HG02610 (cell line): Measurements from ENCODE around the gene PODXL.

Source experiments
- ATAC-seq: cut with Tn5 transposase; IDR thresholded peaks from one replicate; pipeline ENCODE4 v1.9.1; 2021; ENCODE audit warnings: mild to moderate bottlenecking, moderate library complexity; ENCODE audit not compliant: unreplicated experiment

Gene PODXL

DNA sequence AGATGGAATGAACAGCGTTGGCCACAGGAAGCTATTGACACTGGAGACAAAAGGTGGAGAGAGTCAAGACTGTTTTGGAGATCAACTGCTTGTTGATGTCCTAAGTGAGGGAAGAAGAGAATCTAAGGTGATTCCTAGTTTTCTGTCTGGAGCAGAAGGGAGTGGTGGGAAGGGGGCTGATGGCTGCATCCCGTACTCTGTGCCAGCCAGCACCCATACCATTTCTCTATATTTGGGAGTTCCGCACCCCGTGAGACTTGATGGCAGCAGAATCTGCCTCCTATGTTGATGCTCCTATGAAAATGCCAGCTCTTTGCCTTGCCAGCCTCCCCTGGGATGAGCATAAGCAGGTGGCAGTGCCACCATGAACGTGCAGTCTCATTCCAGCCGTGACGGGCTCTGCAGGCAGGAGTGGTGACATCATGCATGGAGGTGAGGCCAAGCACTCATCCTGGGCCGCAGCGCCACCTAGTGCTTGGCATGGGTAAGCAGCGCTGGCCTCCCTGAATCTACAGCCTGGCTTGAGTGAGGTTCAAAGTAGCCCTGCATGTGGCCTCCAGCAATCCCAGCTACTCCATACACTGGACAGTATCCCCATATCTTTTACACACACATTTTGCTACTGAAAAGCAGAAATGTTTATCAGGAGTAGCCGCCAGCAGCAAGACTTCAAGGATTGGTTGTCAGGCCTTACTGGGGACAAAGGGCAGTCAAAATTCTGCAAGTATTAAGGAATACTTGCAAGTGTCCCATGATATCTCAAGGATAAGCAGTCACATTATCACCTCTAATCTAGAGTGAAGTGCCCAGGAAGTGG lies 43.0 kb downstream of the PODXL start:
- ATAC-seq: peak; percentile 95

DNA sequence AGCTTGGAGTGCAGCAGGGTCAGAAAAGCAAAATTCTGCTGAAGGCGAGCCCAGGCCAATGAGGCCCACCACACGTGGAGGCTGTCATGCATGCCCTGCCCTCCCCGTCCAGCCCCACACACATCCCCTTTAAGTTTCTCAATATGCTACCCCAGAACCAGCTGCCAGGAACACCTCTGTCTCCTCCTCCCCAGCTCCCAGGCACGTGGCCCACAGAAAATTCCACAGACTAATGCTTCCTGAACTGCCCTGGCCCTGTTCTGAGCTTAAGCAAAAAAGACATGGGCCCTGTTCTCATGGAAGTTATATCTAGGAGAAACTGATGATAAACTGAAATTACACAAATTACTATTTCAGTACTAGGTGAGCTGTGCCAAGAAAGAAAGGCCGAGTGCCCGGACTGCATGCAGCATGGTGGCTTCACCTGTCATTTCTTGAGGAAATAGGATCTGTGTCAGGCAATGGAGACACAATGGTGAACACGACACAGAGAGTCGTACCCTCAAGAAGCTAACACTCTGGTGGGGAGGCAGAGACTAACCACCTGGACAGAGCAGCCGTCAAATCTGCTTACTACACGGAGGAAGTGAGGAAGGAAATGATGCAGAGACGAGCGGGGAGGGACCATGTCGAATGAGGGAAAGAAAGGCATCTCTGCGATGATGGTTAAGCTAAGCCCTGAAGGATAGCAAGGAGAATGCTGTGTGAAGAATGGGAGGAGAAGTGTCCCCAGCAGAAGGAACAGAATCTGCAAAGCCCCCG lies 44.5 kb downstream of the PODXL start:
- ATAC-seq: no peak

DNA sequence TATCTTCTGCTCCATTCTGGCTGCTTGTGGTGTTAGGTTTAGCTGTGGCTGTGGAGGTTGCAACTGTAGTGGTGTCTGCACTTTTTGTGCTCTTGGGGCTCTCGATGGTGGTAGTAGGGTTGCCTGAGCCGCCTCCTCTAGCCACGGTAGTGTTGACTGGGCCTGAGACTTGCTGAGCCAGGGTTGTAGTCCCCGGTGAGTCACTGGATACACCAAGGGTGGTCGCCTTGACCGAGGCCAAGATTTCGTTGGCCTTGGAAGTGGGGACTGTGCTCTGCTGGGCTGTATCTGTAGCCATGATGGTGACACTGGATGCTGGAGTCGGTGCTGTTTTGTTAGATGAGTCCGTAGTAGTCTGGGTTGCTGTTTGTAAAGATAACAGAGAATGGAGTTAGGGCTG lies 45.4 kb downstream of the PODXL start:
- no peak for ATAC-seq

DNA sequence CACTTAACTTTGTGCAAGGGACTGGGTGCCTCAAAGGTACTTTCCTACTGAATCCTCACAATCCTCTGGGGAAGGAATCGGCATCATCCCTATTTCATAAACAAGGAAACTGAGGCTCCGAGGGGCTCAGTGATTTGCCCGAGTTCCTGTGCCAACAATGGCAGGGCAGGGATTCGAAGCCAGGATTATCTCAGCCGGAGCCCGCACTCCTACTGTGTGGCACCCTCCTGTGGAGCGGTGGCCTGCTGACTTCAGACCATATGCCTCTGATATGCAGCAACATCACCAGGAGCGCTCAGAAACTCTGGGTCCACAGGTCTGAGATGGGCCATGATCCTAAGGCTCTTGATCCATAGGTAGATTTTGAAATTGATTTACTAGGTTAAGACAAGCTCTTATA lies 46.6 kb downstream of the PODXL start:
- no peak for ATAC-seq

DNA sequence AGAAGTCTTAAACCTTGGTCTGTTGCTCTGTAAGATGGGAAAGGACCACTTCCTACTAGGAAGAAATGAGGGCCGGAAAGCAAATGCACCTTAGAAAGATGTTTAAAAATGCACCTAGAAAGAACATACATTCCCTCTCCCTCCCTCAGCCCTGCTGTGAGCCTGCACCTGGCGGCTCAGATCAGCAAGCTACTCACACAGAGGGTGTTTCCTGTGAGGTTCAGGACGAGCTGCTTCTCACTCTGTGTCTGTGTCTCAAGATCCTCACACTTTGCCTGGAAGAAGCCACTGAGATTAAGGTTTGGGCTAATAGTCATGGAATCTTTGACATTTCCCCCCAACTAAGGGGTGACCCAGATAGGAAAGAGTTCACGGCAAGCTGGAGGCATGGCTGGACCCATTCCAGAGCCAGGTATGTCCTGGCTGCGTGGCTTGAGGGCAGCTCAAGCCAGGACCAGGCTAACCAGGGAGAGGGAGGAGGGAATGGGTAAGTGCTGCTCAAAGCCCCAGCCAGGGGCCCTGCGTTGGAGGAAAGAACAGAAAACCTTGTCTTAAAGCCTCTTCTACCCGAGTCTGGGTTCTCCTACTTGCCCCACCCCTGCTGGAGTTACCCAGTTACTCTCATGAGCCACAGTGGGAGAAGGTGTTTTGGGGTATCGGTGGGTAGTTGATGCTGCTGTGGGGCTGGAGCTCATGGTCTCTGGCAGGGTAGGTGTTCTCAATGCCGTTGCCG lies 47.5 kb downstream of the PODXL start:
- ATAC-seq: no peak

DNA sequence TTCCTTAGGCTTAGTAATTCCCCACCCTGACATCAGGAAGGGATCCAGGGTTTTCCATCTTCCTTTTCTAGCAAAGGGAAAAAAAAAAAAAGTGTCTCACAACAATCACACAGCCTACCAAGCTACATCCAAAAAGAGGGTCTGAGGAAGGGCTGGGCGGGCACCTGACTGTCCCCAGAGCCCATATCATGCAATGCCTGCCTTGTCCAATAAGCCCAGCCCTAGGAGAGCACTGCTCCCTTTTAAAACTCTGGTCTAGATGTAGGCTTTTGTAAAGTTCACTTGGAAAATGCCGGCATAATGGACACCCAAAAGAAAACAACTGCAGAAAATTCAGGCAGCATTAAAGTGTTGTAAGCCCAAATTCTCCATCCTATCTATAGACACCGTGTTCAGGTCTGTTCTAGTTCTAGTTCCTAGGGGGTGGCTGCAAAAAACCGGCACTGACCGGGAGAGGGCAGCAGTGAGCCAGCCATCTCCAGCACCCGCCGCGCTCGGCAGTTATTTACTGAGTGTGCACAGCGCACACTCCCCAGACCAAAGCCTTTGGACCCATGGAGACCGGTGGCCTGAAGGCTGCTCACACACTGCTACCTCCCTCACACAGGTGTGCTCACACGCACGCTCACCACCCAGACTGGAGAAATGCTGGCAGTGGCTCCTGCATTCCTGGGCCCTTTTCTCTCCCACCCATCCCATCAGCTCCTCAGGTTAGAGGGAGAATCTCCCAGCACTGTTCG lies 48.7 kb downstream of the PODXL start:
- peak; percentile 42 for ATAC-seq

DNA sequence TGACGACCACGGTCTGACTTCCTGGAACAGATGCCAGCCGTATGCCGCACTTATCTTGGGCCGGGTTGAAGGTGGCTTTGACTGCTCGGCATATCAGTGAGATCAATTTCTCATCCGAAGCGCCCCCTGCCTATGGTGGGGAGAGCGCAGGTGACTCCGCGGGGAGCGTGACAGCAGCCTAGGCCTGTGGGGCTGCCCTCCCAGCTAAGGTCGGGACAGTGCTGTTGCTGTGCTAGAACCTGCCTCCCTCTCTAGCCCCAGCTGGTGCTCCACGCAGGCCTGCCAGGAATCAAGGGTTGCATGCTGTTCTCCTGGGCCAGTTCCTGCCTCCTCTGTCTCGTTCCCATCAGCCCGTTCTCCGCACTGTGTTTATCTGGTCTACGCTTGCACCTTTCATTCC lies 49.8 kb downstream of the PODXL start:
- no peak for ATAC-seq

DNA sequence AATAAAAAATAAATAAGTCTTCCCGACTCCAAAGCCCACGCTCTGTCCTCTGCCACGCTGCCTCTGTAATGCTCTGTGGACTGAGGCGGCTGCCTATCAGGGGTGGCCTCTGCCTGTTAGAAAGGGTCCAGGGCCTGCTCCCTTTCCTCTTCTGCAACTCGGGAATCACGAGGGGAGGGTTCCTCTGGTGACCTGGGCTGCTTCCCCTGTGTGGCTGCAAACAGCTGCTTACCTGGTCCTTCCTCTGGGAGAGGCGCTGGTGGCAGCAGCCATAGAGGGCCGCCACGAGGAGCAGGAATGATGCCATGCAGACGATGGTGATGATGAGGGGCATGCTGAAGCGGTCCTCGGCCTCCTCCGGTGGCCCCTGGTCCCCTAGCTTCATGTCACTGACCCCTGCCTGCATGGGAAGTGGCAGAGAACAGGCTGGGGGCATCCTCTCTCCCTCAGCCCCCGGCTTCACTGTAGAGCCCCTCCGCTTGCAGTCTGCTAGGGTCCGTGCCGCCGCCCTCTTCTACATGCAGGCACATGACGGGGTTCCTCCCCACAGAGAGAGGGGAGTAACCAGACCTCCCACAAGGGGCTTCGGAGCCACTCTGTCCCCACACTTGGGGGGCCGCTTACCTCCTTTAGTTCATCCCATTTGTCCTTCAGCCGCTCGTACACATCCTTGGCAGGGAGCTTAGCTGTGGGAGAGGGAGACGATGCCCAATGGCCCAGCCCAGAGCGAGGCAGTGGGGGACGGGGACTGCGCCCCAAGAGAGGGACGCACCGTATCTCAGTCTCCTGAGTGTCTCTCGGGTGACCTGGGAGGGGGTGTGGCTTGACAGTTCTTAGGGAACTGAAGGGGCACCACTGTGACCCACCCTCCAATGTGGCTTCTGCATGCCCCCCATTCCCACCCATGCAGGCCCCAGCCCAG lies 50.5 kb downstream of the PODXL start:
- ATAC-seq: no peak

DNA sequence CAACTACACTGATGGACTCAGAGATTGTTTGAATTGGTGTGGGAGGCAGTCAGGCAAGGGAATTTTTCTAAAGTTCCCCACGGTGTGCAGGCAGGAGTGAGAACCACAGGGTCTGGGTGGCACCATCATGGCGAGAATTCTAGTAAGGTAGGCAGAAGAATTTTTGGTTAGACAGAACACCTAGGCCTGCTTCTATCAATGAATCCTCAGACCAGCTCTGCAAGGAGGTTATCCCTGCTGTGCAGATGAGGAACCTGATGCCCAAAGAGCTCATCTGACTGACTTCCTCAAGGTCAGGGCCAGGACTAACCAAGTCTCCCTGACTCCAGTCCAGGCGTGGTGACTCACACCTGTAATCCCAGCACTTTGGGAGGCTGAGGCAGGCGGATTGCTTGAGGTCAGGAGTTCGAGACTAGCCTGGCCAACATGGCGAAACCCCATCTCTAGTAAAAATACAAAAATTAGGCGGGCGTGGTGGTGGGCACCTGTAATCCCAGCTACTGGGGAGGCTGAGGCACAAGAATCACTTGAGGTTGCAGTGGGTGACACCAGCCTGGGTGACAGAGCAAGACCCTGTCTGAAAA lies 51.3 kb downstream of the PODXL start:
- ATAC-seq: peak; percentile 33

DNA sequence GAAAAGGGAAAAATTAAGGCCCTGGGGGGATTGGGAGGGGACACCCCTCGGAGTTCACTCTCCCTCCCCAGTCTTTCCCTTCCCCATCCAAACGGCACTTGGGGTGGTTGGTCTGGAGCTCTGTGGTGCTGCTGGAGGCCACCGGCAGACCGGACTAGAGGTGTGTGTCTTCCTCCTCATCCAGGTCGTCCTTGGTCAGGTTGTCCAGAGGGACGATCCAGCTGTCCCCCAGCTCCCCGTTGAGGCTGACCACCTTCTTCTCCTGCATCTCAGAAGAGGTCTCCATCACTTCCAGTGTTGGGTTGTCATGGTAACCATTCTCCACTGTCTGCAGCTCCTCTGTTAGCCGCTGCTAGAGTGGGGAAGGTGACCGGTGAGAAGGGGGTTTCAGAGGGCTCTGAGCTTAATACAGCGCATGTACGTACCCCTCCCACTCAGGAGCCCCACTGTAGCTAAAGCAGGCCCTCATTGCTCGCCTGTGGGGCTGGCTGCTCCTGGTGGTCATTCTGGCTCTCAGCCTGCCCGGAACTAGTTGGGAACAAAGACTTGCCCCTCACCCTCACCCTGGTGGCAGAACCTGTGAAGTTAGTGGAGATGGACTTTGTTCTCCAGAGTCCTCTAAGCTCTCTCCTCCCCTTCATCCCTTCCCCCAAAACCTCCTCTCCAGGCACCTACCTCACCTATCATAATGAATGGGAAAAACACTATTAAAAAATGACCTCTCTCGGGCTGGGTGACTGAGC lies 52.1 kb downstream of the PODXL start:
- ATAC-seq: no peak

DNA sequence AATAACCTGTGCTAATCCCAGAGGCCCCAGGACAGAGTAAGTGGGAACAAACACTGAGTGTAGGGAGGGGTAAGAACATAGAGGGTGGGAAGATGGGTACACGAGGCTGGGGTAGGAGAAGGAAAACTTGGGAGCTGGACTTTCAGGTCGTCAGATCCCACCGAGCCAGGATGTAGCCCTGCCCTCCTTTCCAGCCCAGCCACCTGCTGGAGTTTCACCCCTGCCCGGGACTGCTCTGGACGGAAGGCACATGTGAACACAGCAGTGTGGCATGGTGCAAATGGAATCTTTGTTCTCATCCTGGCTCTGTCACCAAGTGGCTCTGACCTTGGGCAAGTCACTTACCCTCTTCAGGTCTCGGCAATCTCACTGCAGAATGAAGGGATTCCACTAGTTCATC lies 52.8 kb downstream of the PODXL start:
- ATAC-seq: no peak

DNA sequence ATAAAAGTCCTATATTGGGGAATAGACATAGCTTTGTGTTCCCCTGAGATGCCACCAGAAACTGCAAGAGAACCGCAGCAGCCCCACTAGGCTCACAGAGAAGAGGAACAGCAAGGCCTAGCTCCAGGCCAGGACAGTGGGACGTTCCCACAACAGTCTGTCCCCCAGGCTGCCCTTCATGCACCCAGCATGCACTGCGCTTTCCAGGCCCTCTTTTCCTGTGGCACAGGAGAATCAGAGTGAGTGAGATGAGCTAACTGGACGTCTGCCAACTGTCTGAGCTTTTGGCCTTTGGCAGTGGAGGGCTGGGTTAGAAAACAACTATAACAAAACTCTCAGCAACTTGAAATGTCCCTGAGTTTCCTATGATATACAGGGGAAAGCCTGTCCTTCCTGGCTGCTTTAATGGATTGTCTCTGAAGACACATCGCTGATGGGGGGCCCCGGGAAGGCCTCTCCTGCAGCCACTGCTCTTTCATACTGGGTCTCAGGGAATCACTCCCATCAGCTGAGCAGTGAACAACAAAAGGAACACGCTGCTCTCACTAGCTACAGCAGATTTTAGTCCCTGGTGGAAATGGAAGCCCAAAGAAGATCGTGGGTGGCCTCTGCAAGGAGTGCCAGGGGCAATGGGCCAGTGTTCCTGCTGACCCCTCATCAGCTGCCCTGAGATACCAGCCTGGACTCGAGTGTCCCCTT lies 53.5 kb downstream of the PODXL start:
- no peak for ATAC-seq

DNA sequence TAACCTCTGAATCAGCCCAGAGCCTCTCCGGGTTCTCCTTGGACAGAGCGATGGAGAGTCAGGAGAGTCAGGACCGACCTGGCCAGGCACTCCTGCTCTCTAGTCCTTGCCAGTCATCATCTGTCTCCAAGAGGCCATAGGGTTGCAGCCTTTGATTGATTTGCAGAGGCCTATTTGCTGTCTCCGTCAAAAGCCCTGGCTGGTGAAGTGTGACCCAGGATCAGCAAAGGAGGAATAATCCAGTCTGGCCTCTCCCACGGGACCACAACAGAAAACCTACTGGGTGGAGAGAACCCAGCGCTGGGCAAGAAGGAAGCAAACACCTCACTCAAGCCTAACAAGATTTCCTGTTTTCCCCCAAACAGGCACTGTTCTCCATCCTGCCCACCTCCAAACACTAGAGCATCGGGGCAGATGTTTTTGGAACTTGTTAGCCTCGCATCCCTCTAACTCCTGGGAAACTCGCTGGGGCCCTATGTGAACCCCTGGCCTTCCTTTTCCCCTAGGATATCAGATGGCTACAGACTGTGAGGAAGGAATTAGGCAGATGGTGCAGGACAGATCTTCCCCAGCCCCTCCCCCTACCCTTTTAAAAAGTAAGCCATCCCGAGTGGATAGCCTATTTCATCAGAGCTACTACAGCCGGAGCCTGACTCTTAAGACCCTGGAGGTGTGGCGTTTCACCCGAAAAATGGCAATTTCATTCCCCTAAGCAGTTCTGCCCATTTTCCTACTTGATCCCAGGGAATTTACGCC lies 54.3 kb downstream of the PODXL start:
- peak; percentile 10 for ATAC-seq

DNA sequence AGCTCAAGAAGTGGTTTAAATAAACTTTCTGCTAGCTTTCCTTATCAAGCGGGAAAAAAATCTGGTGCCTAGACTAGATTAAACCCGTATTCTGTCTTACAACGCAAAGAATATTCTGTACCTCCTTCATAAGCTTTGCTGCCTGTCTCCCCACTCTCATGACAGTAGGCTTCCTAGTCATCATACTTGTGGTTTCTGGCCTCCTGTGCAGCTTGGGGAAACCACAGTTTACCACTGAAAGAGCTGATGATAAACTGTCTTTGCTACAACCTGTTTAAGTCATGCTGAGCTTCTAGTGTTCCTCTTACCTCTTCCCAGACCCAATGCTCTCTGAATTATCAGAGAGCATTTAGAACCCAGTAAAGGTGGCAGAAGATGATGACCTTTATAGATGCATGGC lies 55.0 kb downstream of the PODXL start:
- peak; percentile 92 for ATAC-seq

DNA sequence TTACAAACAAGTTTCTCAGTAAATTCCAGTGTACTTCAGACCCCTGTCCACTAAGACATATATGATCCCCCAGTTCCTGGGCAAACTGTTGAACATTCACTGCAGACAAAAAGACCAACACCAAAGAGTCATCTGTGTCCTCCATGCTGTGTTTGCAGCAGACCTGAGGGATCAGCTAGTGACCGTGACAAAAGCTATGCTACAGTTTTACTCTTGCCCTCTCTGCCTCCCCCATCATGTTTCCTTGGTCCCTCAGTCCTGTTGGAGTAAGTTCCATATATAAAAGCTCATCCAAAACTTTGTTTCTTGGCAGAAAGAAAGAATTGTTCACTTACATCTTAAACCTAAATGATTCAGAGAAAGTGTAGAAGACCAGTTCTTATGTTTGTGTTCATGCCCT lies 56.1 kb downstream of the PODXL start:
- ATAC-seq: no peak

DNA sequence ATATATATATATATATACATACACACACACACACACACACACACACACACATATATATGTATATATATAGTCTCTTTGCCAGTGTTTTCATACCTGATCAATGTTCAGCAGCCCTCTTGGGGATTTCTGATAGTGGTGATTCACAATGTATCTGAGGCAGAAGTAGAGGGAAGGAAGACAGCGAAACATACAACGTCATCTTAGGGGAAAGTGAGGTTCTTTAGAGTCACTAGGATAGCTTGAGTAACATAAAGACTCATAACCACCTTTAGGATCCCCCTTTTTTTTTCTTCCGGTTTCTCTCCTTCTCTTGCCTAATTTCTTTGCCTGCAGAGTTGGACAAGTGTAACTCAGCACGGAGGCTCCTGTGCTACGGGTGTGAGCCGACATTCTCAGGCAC lies 56.6 kb downstream of the PODXL start:
- no peak for ATAC-seq

DNA sequence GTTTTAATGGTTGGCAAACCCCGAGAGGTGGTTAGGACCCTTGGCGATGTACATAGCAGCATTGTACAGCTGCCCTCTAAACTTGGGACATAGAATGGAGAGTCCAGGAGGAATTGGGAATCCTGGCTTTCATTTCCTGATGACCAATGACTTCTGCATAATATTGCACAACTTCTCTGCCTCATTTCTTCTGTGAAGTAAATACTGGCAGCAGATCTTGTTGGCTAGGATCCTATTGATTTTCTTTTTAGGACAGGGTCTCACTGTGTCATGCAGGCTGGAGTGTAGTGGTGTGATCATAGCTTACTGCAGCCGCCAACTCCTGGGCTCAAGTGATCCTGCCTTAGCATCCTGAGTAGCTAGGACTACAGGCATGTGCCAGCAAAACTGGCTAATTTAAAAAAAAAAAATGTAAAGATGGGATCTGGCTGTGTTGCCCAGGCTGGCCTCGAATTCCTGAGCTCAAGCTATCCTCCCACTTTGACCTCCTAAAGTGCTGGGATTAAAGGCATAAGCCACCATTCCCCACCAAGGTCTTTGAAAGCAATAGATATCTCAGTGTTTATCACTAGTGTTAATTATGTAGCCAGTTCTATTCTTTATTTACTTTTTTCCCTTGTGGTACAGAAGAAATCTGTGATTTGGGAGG lies 58.1 kb downstream of the PODXL start:
- ATAC-seq: no peak
